SK-N-SH treated with all-trans-retinoic acid at 6 μM for 48 hours (cell line): ENCODE data around the gene MAP3K20.

Experiments used
- ARNTL ChIP-seq: fragments of 450-650 bp; formaldehyde crosslinking; IDR thresholded peaks from 2 replicates; pipeline ENCODE4 v1.5.0; 2020; ENCODE audit warnings: low read depth, mild to moderate bottlenecking, moderate library complexity, borderline replicate concordance
- BACH2 ChIP-seq: fragments of 250-450 bp; sonication (Bioruptor Pico); IDR thresholded peaks from 2 replicates; pipeline ENCODE4 v1.9.0; 2021; ENCODE audit warnings: mild to moderate bottlenecking, borderline replicate concordance
- CREB5 ChIP-seq: fragments of 250-450 bp; sonication (Bioruptor Pico); IDR thresholded peaks from 2 replicates; pipeline ENCODE4 v1.5.1; 2020; ENCODE audit warnings: low read depth, mild to moderate bottlenecking, moderate library complexity
- ISL1 ChIP-seq: fragments of 250-450 bp; sonication (Bioruptor Pico); IDR thresholded peaks from 2 replicates; pipeline ENCODE4 v2.1.2; 2022; ENCODE audit warnings: mild to moderate bottlenecking, moderate library complexity
- POU6F1 ChIP-seq: fragments of 250-450 bp; sonication (Bioruptor Pico); IDR thresholded peaks from 2 replicates; pipeline ENCODE4 v1.8.0; 2021; ENCODE audit warnings: low read depth, mild to moderate bottlenecking, moderate library complexity, borderline replicate concordance
- RARB ChIP-seq: fragments of 250-450 bp; sonication (Bioruptor Pico); IDR thresholded peaks from 2 replicates; pipeline ENCODE4 v1.8.0; 2021; ENCODE audit warnings: mild to moderate bottlenecking, moderate library complexity
- SNAI2 ChIP-seq: fragments of 250-450 bp; sonication (Bioruptor Pico); IDR thresholded peaks from 2 replicates; pipeline ENCODE4 v1.5.0; 2020; ENCODE audit warnings: mild to moderate bottlenecking, moderate library complexity
- TCF4 ChIP-seq: fragments of 250-450 bp; sonication (Bioruptor Pico); IDR thresholded peaks from 2 replicates; pipeline ENCODE4 v1.8.0; 2021; ENCODE audit warnings: mild to moderate bottlenecking, moderate library complexity, borderline replicate concordance
- ZC3H10 ChIP-seq: fragments of 250-450 bp; sonication (Bioruptor Pico); IDR thresholded peaks from 2 replicates; pipeline ENCODE4 v1.5.1; 2021; ENCODE audit warnings: mild to moderate bottlenecking, moderate library complexity
- ZFP3 ChIP-seq: fragments of 250-450 bp; sonication (Bioruptor Pico); IDR thresholded peaks from 2 replicates; pipeline ENCODE4 v1.5.0; 2020; ENCODE audit warnings: mild to moderate bottlenecking, moderate library complexity
- ZFP30 ChIP-seq: fragments of 450-650 bp; formaldehyde crosslinking; IDR thresholded peaks from 2 replicates; pipeline ENCODE4 v1.5.0; 2022; ENCODE audit warnings: mild to moderate bottlenecking, moderate library complexity
- ZNF565 ChIP-seq: fragments of 450-650 bp; formaldehyde crosslinking; conservative IDR thresholded peaks from 2 replicates; pipeline ENCODE4 v1.5.0; 2020; ENCODE audit warnings: low read depth, mild to moderate bottlenecking, moderate library complexity
- ZNF70 ChIP-seq: fragments of 450-650 bp; formaldehyde crosslinking; IDR thresholded peaks from 2 replicates; pipeline ENCODE4 v1.5.0; 2020; ENCODE audit warnings: mild to moderate bottlenecking, moderate library complexity
- ZNF8 ChIP-seq: fragments of 450-650 bp; formaldehyde crosslinking; IDR thresholded peaks from 2 replicates; pipeline ENCODE4 v1.5.0; 2020; ENCODE audit warnings: mild to moderate bottlenecking, moderate library complexity

- TF ChIP-seq SNAI2 (CRISPR knock-in tag) (no peak), ZNF70 (CRISPR knock-in tag) (no peak), ZC3H10 (CRISPR knock-in tag) (no peak), BACH2 (CRISPR knock-in tag) (no peak), ARNTL (CRISPR knock-in tag) (no peak), RARB (CRISPR knock-in tag) (no peak), ZNF565 (CRISPR knock-in tag) (no peak), ZFP3 (CRISPR knock-in tag) (no peak), ZFP30 (CRISPR knock-in tag) (no peak), POU6F1 (CRISPR knock-in tag) (no peak), ZNF8 (CRISPR knock-in tag) (no peak), CREB5 (no peak), ISL1 (CRISPR knock-in tag) (no peak), TCF4 (no peak)
Observed at GRCh38 chr2:173130496-173131465, 55.1 kb downstream of the MAP3K20 start.
